Hepatocyte (in vitro differentiated cells): Measurements from ENCODE around the gene C1orf74. TPM values are rescaled to one million over a fixed set of nuclear protein-coding genes. Genes with fewer than 3 reads are reported as not detected.

ENCODE experiments used
- DNase-seq: peaks from one replicate; pipeline ENCODE4 v3.0.0-alpha.2; 2016; ENCODE audit warnings: low spot score
- H2AFZ ChIP-seq: fragments of 200-600 bp; sonication (generic); 2 replicates; pipeline ENCODE4 v1.6.0; 2016; ENCODE audit warnings: antibody characterized with exemption, mild to moderate bottlenecking
- H3K27ac ChIP-seq: fragments of 200-600 bp; sonication (generic); 2 replicates; pipeline ENCODE4 v1.5.1; 2016; ENCODE audit warnings: mild to moderate bottlenecking
- H3K27me3 ChIP-seq: fragments of 200-600 bp; sonication (generic); 2 replicates; pipeline ENCODE4 v1.6.1; 2016
- H3K36me3 ChIP-seq: fragments of 200-600 bp; sonication (generic); replicated peaks from 2 replicates; pipeline ENCODE4 v1.5.1; 2016; ENCODE audit warnings: low read depth; ENCODE audit not compliant: insufficient read depth
- H3K4me1 ChIP-seq: fragments of 200-600 bp; sonication (generic); 2 replicates; pipeline ENCODE4 v1.5.1; 2016; ENCODE audit warnings: mild to moderate bottlenecking, moderate library complexity; ENCODE audit not compliant: insufficient read depth
- H3K4me2 ChIP-seq: fragments of 200-600 bp; sonication (generic); 2 replicates; pipeline ENCODE4 v1.6.0; 2016
- H3K4me3 ChIP-seq: fragments of 200-600 bp; sonication (generic); 2 replicates; pipeline ENCODE4 v1.5.1; 2016; ENCODE audit warnings: mild to moderate bottlenecking
- H3K79me2 ChIP-seq: fragments of 200-600 bp; sonication (generic); 2 replicates; pipeline ENCODE4 v1.6.0; 2017; ENCODE audit warnings: mild to moderate bottlenecking
- H3K9me2 ChIP-seq: fragments of 200-600 bp; sonication (generic); replicated peaks from 2 replicates; pipeline ENCODE4 v1.6.0; 2017; ENCODE audit warnings: mild to moderate bottlenecking; ENCODE audit not compliant: insufficient read depth
- H3K9me3 ChIP-seq: fragments of 200-600 bp; sonication (generic); 2 replicates; pipeline ENCODE4 v1.5.1; 2016; ENCODE audit warnings: low read depth, mild to moderate bottlenecking
- H4K20me1 ChIP-seq: fragments of 200-600 bp; sonication (generic); 2 replicates; pipeline ENCODE4 v1.6.0; 2016; ENCODE audit warnings: mild to moderate bottlenecking; ENCODE audit not compliant: insufficient read depth, poor library complexity, severe bottlenecking
- CTCF ChIP-seq: fragments of 200-600 bp; sonication (generic); IDR thresholded peaks from 2 replicates; pipeline ENCODE4 v1.5.1; 2016; ENCODE audit warnings: antibody characterized with exemption, mild to moderate bottlenecking; ENCODE audit not compliant: poor library complexity
- EZH2 ChIP-seq: fragments of 200-600 bp; sonication (generic); IDR thresholded peaks from 2 replicates; pipeline ENCODE4 v1.6.1; 2016; ENCODE audit warnings: antibody characterized with exemption, mild to moderate bottlenecking, borderline replicate concordance
- EZH2phosphoT487 ChIP-seq: fragments of 200-600 bp; sonication (generic); IDR thresholded peaks from one replicate; pipeline ENCODE4 v1.6.1; 2018; ENCODE audit warnings: antibody characterized with exemption, mild to moderate bottlenecking, low read depth, moderate library complexity; ENCODE audit not compliant: unreplicated experiment, severe bottlenecking
- WGBS: methylation state at CpG from one replicate; pipeline ENCODE4 v1.1.6; 2016; ENCODE audit warnings: low lambda C conversion rate; ENCODE audit errors: missing lambda C conversion rate; 5-methylcytosine and 5-hydroxymethylcytosine counted together
- polyA plus RNA-seq: library from polyadenylated mRNA; unstranded; fragments of >200 nt; fragmentation: Nextera tagmentation; extraction: Ambion mirVana; gene quantifications from 2 replicates; pipeline ENCODE4 v1.2.1, GENCODE V29; 2016
- total RNA-seq: library from RNA; depleted of rRNA; stranded (reverse); fragments of >200 nt; gene quantifications from 2 replicates; pipeline ENCODE4 v1.2.3, GENCODE V29; 2014

The C1orf74 gene
- total and polyA plus RNA-seq, 2 experiments from 2014 or later = 2.2 to 3.3 TPM

GRCh38 chr1:209756615-209757445, 27.5 kb downstream of the C1orf74 start:
- peaks cover 5% of the 10 kb centered on the region for H3K27me3 ChIP-seq
- H3K79me2 ChIP-seq = no peaks in the 10 kb centered on the region
- no peaks in the 10 kb centered on the region for H4K20me1 ChIP-seq
- no peaks in the 10 kb centered on the region for H3K9me2 ChIP-seq
- H2AFZ ChIP-seq = no peak overlapping the region
- 89% methylated on average over 5 of the region's 5 CpGs for WGBS
- H3K4me1 ChIP-seq = no peaks in the 10 kb centered on the region
- H3K36me3 ChIP-seq = no peaks in the 10 kb centered on the region
- no peak for DNase-seq
- H3K27ac ChIP-seq = no peak overlapping the region
- TF ChIP-seq EZH2phosphoT487 (no peak), EZH2 (no peak), CTCF (no peak)
- H3K4me3 ChIP-seq = no peak overlapping the region
- H3K9me3 ChIP-seq = no peaks in the 10 kb centered on the region
- no peak overlapping the region for H3K4me2 ChIP-seq

DNA sequence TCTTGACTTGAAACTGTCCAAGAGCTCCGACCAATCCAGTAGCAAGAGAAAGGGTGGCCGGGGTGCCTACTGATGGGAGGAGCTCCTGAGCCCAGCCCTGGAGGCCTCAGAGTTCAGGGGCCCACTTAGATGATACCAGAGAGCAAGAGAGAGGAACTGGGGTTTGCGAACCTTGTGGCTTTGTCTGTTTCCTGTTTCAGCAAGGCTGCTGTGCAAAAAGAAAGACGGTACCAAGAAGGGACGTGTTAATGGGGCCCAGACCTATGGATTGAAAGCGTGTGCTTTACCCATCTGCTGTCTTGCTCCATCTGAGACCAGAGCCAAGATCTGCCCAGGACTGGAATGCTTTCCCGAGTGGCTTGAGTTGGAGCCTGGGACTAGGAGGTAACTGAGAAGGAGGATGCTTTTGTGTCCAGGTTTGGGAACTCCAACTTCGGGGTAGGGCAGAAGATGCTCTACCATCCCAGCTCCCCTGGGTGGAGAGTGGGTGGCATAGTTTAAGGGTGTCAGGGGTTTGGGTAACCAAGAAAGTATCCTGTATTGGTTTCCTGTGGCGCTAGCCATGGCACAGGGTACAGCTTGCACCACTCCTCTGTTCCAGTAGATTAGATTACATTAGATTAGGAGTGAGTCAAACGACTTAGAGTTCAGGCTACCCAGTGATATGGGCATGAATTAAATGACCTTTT, 28.3 kb downstream of the C1orf74 start, which contains the start of gene TRAF3IP3:
TSS of gene TRAF3IP3 (plus strand) at position 128 of the 689 bp plus-strand sequence. CDS start 3,987 bp downstream, outside the sequence.
- no peaks in the 10 kb centered on the region for H3K9me3 ChIP-seq
- no peaks in the 10 kb centered on the region for H3K4me1 ChIP-seq
- H3K27me3 ChIP-seq = no peaks in the 10 kb centered on the region
- no peak within 1 kb of the TSS for H3K4me3 ChIP-seq
- no peak within 1 kb of the TSS for H3K4me2 ChIP-seq
- no peaks in the 10 kb centered on the region for H4K20me1 ChIP-seq
- H3K27ac ChIP-seq = no peak within 1 kb of the TSS
- no peaks in the 10 kb centered on the region for H3K79me2 ChIP-seq
- no peaks in the 10 kb centered on the region for H3K9me2 ChIP-seq
- TF ChIP-seq EZH2 = no peak
- no peak for TF ChIP-seq CTCF
- TF ChIP-seq EZH2phosphoT487 = no peak
- H3K36me3 ChIP-seq = no peaks in the 10 kb centered on the region
- no peak for DNase-seq
- H2AFZ ChIP-seq = no peak within 1 kb of the TSS
- WGBS = 71% methylated on average over 10 of the region's 10 CpGs

GRCh38 chr1:209755256-209755655, 29.1 kb downstream of the C1orf74 start:
- Histone ChIP-seq H3K79me2 (no peaks in the 10 kb centered on the region), H3K4me2 (no peak overlapping the region), H2AFZ (no peak overlapping the region), H3K27me3 (no peaks in the 10 kb centered on the region), H3K4me1 (no peaks in the 10 kb centered on the region), H3K27ac (no peak overlapping the region), H3K36me3 (no peaks in the 10 kb centered on the region), H4K20me1 (no peaks in the 10 kb centered on the region), H3K9me2 (no peaks in the 10 kb centered on the region), H3K9me3 (no peaks in the 10 kb centered on the region), H3K4me3 (no peak overlapping the region)
- no peak for DNase-seq
- TF ChIP-seq EZH2 = no peak
- TF ChIP-seq CTCF = no peak
- TF ChIP-seq EZH2phosphoT487 = no peak
- WGBS = 79% methylated on average over 1 of the region's 1 CpG
